Measurements from ENCODE around the gene RNF11. TPM values are rescaled to one million over a fixed set of nuclear protein-coding genes. Genes with fewer than 3 reads are reported as not detected.

The RNF11 gene
- total and polyA plus RNA-seq, 2 of the 8 experiments (the other 6 are each of a cell fraction or from before 2014, with no cell fraction given), result 49.6 to 54.2 TPM

DNA sequence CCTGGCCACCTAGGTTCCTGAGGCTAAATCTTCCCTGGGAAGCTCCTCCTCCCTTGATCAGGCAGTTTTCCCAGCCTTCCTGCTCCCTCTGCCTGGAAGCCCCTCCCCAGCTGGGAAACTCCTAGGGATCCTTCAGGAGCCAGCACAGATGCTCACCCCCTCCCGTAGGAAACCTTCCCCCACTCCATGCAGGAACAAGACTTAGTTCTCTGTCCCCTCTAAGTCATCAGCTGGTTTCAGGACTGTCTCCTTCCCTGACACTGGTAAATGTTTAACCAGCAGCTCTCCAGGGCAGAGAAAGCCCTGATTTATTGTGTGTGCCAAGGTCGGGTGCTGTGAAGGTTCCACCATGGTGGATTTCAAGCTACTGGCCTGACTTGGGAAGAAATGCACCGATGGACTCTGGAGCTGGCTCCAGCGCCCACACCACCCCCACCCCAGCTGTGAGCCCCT, 69.3 kb downstream of the RNF11 start (continued):
- TF ChIP-seq RAD21 (IDR thresholded peaks at IDR 0.05 in 1 of 2, conservative IDR thresholded peaks at IDR 0.05 in 1 of 2; ENCODE audit: low read depth in 2 of 2, low read length in 2 of 2) (no peak), SIN3A (conservative IDR thresholded peaks at IDR 0.05 in 1 of 2, IDR thresholded peaks at IDR 0.05 in 1 of 2; ENCODE audit: low read depth in 1 of 2, low read length in 2 of 2) (no peak), SIRT6 (IDR thresholded peaks at IDR 0.05; ENCODE audit: low read length) (no peak), KDM4A (IDR thresholded peaks at IDR 0.05; ENCODE audit: low read depth, low read length, severe bottlenecking) (no peak), NRF1 (IDR thresholded peaks at IDR 0.05; ENCODE audit: low read depth, low read length) (no peak), CHD2 (IDR thresholded peaks at IDR 0.05; ENCODE audit: low read length) (no peak), SAP30 (IDR thresholded peaks at IDR 0.05; ENCODE audit: insufficient read depth, insufficient replicate concordance, low read length) (no peak), CBX8 (IDR thresholded peaks at IDR 0.05; ENCODE audit: borderline replicate concordance, low read depth, low read length) (no peak)
- TF ChIP-seq, protein P1, sequence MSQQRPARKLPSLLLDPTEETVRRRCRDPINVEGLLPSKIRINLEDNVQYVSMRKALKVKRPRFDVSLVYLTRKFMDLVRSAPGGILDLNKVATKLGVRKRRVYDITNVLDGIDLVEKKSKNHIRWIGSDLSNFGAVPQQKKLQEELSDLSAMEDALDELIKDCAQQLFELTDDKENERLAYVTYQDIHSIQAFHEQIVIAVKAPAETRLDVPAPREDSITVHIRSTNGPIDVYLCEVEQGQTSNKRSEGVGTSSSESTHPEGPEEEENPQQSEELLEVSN (IDR thresholded peaks at IDR 0.05), result no peak
